Measurements from ENCODE around the gene CAPN5.

Gene CAPN5

DNA sequence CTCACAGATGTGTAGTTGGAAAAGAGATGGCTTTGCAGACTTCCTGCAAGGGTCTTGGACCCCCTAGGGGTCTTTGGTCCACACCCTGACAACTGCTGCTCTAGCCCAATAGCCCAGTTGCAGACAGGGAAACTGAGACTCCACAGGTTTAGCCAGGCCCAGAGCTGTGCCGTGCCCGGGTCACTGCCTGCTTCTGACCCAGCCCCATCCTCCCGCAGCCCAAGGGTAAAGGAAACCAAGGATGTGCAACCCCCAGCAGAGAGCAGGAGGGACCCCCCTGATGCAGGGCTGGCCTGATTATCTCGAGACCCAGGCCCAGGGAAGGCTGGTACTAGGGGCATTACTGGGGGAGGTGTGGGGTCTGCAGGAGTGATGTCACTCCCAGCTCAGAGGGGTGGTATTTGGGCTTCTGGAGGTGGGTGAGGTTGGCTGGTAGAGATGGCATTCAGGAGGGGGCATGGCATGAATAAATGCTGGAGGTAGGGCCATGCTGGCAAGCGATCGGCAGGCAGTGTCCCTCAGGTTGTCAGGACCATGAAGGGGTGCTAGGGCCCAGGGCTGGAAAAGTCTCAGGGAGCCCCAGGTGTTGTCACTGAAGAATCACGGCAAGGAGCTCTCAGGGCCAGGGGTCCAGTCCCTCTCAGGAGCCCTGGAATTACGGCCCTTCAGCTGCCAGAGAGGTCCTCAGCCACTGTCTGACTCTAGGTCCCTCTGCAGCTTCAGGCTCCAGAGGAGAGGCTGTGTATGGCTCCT, 82.4 kb downstream of the CAPN5 start:
- Histone ChIP-seq H3K9me3 (ENCODE audit: insufficient read depth, low read depth, low read length) (peaks cover 2% of the 10 kb centered on the region), H2AK5ac (ENCODE audit: low read length) (no peak overlapping the region), H3K18ac (ENCODE audit: low read length) (no peak overlapping the region), H3K4me1 (ENCODE audit: control insufficient read depth in 1 of 2, insufficient read depth in 2 of 2, low read length in 2 of 2) (peaks cover 0 to 6% of the 10 kb centered on the region in 2 experiments), H3K9ac (ENCODE audit: low read length) (no peak overlapping the region), H2BK12ac (ENCODE audit: low read length) (no peak overlapping the region), H3K36me3 (ENCODE audit: control insufficient read depth in 1 of 2, insufficient read depth in 2 of 2, low read length in 2 of 2) (no peaks in the 10 kb centered on the region), H4K12ac (ENCODE audit: low read depth, low read length) (no peak overlapping the region), H3K14ac (ENCODE audit: low read length) (no peak overlapping the region), H3K79me2 (ENCODE audit: control insufficient read depth, insufficient read depth, low read length, poor library complexity) (no peaks in the 10 kb centered on the region), H3K4ac (ENCODE audit: low read depth, low read length) (no peak overlapping the region), H2BK5ac (ENCODE audit: low read depth, low read length, poor library complexity) (no peak overlapping the region), H4K8ac (ENCODE audit: low read depth, low read length) (no peak overlapping the region), H4K91ac (ENCODE audit: low read depth, low read length) (no peak overlapping the region), H3K27ac (ENCODE audit: low read depth, low read length) (no peak overlapping the region), H2BK120ac (ENCODE audit: insufficient read depth, low read length, poor library complexity) (no peak overlapping the region), H3K79me1 (ENCODE audit: low read length) (no peaks in the 10 kb centered on the region), H3K4me2 (ENCODE audit: low read length) (no peak overlapping the region), H3K4me3 (ENCODE audit: low read depth, low read length) (no peak overlapping the region), H2AFZ (ENCODE audit: insufficient read depth, low read length, poor library complexity) (no peak overlapping the region), H3K23ac (ENCODE audit: low read length) (no peak overlapping the region), H3K27me3 (ENCODE audit: insufficient read depth, low read length) (peaks cover 4% of the 10 kb centered on the region)
- DNase-seq = no peak
- WGBS (ENCODE audit: extremely low coverage, insufficient coverage, insufficient read length) = no CpG with 5 or more reads among the region's 8 CpGs

GRCh38 chr11:77149716-77150392, 83.1 kb downstream of the CAPN5 start:
- Histone ChIP-seq H2BK120ac (ENCODE audit: insufficient read depth, low read length, poor library complexity) (no peak overlapping the region), H2BK12ac (ENCODE audit: low read length) (no peak overlapping the region), H2AFZ (ENCODE audit: insufficient read depth, low read length, poor library complexity) (no peak overlapping the region), H3K9ac (ENCODE audit: low read length) (no peak overlapping the region), H4K8ac (ENCODE audit: low read depth, low read length) (no peak overlapping the region), H2BK5ac (ENCODE audit: low read depth, low read length, poor library complexity) (no peak overlapping the region), H4K91ac (ENCODE audit: low read depth, low read length) (no peak overlapping the region), H3K36me3 (ENCODE audit: control insufficient read depth in 1 of 2, insufficient read depth in 2 of 2, low read length in 2 of 2) (no peaks in the 10 kb centered on the region), H4K12ac (ENCODE audit: low read depth, low read length) (no peak overlapping the region), H2AK5ac (ENCODE audit: low read length) (no peak overlapping the region), H3K79me1 (ENCODE audit: low read length) (no peaks in the 10 kb centered on the region), H3K27me3 (ENCODE audit: insufficient read depth, low read length) (peaks cover 4% of the 10 kb centered on the region), H3K4me3 (ENCODE audit: low read depth, low read length) (no peak overlapping the region), H3K18ac (ENCODE audit: low read length) (no peak overlapping the region), H3K14ac (ENCODE audit: low read length) (no peak overlapping the region), H3K4me1 (ENCODE audit: control insufficient read depth in 1 of 2, insufficient read depth in 2 of 2, low read length in 2 of 2) (peaks cover 0 to 6% of the 10 kb centered on the region in 2 experiments), H3K27ac (ENCODE audit: low read depth, low read length) (no peak overlapping the region), H3K4me2 (ENCODE audit: low read length) (no peak overlapping the region), H3K9me3 (ENCODE audit: insufficient read depth, low read depth, low read length) (peaks cover 2% of the 10 kb centered on the region), H3K23ac (ENCODE audit: low read length) (no peak overlapping the region), H3K4ac (ENCODE audit: low read depth, low read length) (no peak overlapping the region), H3K79me2 (ENCODE audit: control insufficient read depth, insufficient read depth, low read length, poor library complexity) (no peaks in the 10 kb centered on the region)
- no CpG with 5 or more reads among the region's 12 CpGs for WGBS (ENCODE audit: extremely low coverage, insufficient coverage, insufficient read length)
- no peak for DNase-seq

- Histone ChIP-seq H3K4me1 (ENCODE audit: control insufficient read depth in 1 of 2, insufficient read depth in 2 of 2, low read length in 2 of 2) (peaks cover 0 to 6% of the 10 kb centered on the region in 2 experiments), H4K12ac (ENCODE audit: low read depth, low read length) (no peak overlapping the region), H3K4me2 (ENCODE audit: low read length) (no peak overlapping the region), H3K9me3 (ENCODE audit: insufficient read depth, low read depth, low read length) (no peaks in the 10 kb centered on the region), H2BK5ac (ENCODE audit: low read depth, low read length, poor library complexity) (no peak overlapping the region), H4K91ac (ENCODE audit: low read depth, low read length) (no peak overlapping the region), H3K4me3 (ENCODE audit: low read depth, low read length) (no peak overlapping the region), H2AK5ac (ENCODE audit: low read length) (no peak overlapping the region), H3K23ac (ENCODE audit: low read length) (no peak overlapping the region), H3K18ac (ENCODE audit: low read length) (no peak overlapping the region), H3K4ac (ENCODE audit: low read depth, low read length) (no peak overlapping the region), H3K14ac (ENCODE audit: low read length) (no peak overlapping the region), H2AFZ (ENCODE audit: insufficient read depth, low read length, poor library complexity) (no peak overlapping the region), H3K36me3 (ENCODE audit: control insufficient read depth in 1 of 2, insufficient read depth in 2 of 2, low read length in 2 of 2) (no peaks in the 10 kb centered on the region), H3K9ac (ENCODE audit: low read length) (no peak overlapping the region), H2BK120ac (ENCODE audit: insufficient read depth, low read length, poor library complexity) (no peak overlapping the region), H3K27me3 (ENCODE audit: insufficient read depth, low read length) (peaks cover 4% of the 10 kb centered on the region), H3K79me1 (ENCODE audit: low read length) (no peaks in the 10 kb centered on the region), H2BK12ac (ENCODE audit: low read length) (no peak overlapping the region), H3K79me2 (ENCODE audit: control insufficient read depth, insufficient read depth, low read length, poor library complexity) (no peaks in the 10 kb centered on the region), H4K8ac (ENCODE audit: low read depth, low read length) (no peak overlapping the region), H3K27ac (ENCODE audit: low read depth, low read length) (no peak overlapping the region)
- WGBS (ENCODE audit: extremely low coverage, insufficient coverage, insufficient read length) = no CpG with 5 or more reads among the region's 10 CpGs
- no peak for DNase-seq
Measured at GRCh38 chr11:77150836-77151235, 84.1 kb downstream of the CAPN5 start.

DNA sequence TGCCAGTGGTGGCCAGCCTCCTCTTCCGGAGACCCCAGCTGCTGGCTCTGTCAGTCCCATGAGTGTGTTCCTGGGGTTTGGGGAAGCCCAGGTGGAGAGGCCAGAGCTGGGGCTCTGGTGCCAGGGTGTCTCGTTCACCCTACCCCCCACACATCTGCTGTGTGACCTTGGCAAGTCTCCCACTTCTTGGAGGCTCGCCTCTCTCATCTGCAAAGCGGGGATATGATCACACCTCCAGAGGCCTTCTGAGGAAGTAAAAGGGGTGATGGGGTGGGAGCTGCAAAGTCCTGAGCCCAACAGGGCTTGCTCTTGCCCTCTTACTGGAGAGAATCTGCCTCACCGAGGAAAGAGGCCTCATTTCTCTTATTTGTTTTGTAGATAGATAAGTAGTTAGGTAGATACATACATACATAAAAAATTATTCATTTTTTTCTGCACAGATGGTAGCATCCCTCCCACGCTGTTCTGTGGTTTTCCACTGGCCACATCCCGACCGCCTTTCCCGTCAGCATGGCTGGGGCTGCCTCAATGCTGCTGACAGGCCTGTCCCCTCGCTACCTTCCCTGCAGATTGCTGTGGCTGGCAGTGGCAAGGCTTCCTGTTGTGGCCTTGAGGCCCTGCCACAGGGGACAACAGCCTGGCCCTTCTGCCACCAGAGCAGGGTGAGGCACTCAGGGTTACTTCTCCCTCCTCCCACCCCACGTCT, 85.2 kb downstream of the CAPN5 start:
- no peak overlapping the region for H3K18ac ChIP-seq (ENCODE audit: low read length)
- no peak overlapping the region for H2AK5ac ChIP-seq (ENCODE audit: low read length)
- H3K79me1 ChIP-seq (ENCODE audit: low read length) = no peaks in the 10 kb centered on the region
- no peaks in the 10 kb centered on the region for H3K79me2 ChIP-seq (ENCODE audit: control insufficient read depth, insufficient read depth, low read length, poor library complexity)
- H3K27ac ChIP-seq (ENCODE audit: low read depth, low read length) = no peak overlapping the region
- no peaks in the 10 kb centered on the region for H3K36me3 ChIP-seq (ENCODE audit: control insufficient read depth in 1 of 2, insufficient read depth in 2 of 2, low read length in 2 of 2)
- H3K4ac ChIP-seq (ENCODE audit: low read depth, low read length) = no peak overlapping the region
- no peak overlapping the region for H4K12ac ChIP-seq (ENCODE audit: low read depth, low read length)
- WGBS (ENCODE audit: extremely low coverage, insufficient coverage, insufficient read length) = no CpG with 5 or more reads among the region's 11 CpGs
- H4K8ac ChIP-seq (ENCODE audit: low read depth, low read length) = no peak overlapping the region
- H3K4me3 ChIP-seq (ENCODE audit: low read depth, low read length) = no peak overlapping the region
- no peaks in the 10 kb centered on the region for H3K9me3 ChIP-seq (ENCODE audit: insufficient read depth, low read depth, low read length)
- H3K27me3 ChIP-seq (ENCODE audit: insufficient read depth, low read length) = peaks cover 4% of the 10 kb centered on the region
- no peak overlapping the region for H3K14ac ChIP-seq (ENCODE audit: low read length)
- H2BK120ac ChIP-seq (ENCODE audit: insufficient read depth, low read length, poor library complexity) = no peak overlapping the region
- no peak overlapping the region for H3K23ac ChIP-seq (ENCODE audit: low read length)
- H4K91ac ChIP-seq (ENCODE audit: low read depth, low read length) = no peak overlapping the region
- H3K9ac ChIP-seq (ENCODE audit: low read length) = no peak overlapping the region
- H2AFZ ChIP-seq (ENCODE audit: insufficient read depth, low read length, poor library complexity) = no peak overlapping the region
- peaks cover 0 to 6% of the 10 kb centered on the region in 2 experiments for H3K4me1 ChIP-seq (ENCODE audit: control insufficient read depth in 1 of 2, insufficient read depth in 2 of 2, low read length in 2 of 2)
- DNase-seq = no peak
- H3K4me2 ChIP-seq (ENCODE audit: low read length) = no peak overlapping the region
- H2BK5ac ChIP-seq (ENCODE audit: low read depth, low read length, poor library complexity) = no peak overlapping the region
- H2BK12ac ChIP-seq (ENCODE audit: low read length) = no peak overlapping the region
